ENCODE results near the gene MSRB3. TPM values are rescaled to one million over a fixed set of nuclear protein-coding genes. Genes with fewer than 3 reads are reported as not detected.

MSRB3 gene
- total RNA-seq, 2 donors from 2014 or later = 1.2 to 2.1 TPM

DNA sequence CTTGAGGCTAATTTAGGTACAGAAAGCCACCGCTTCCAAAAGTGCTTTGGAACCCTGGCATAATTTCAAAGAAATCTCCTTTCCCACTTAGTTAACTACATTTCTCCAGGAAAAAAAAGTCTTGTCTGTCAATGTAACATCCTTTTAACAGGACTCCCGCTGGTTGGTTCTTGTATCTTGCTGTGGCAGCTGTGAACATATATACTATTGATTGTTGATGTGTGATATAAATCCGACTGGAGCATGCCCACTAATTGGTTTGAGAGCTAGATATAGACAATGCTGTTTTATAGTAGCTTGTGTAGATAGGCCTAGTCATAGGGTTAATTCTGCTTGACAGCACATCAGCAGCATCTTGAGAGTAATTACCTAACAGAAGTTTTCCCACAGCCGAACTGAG is 89.6 kb downstream of the MSRB3 start:
- no peaks in the 10 kb centered on the region for H3K4me1 ChIP-seq (ENCODE audit: control insufficient read depth, insufficient read depth, low read length)
- TF ChIP-seq, protein P1, sequence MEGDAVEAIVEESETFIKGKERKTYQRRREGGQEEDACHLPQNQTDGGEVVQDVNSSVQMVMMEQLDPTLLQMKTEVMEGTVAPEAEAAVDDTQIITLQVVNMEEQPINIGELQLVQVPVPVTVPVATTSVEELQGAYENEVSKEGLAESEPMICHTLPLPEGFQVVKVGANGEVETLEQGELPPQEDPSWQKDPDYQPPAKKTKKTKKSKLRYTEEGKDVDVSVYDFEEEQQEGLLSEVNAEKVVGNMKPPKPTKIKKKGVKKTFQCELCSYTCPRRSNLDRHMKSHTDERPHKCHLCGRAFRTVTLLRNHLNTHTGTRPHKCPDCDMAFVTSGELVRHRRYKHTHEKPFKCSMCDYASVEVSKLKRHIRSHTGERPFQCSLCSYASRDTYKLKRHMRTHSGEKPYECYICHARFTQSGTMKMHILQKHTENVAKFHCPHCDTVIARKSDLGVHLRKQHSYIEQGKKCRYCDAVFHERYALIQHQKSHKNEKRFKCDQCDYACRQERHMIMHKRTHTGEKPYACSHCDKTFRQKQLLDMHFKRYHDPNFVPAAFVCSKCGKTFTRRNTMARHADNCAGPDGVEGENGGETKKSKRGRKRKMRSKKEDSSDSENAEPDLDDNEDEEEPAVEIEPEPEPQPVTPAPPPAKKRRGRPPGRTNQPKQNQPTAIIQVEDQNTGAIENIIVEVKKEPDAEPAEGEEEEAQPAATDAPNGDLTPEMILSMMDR (conservative IDR thresholded peaks at IDR 0.05) = no peak
- no peaks in the 10 kb centered on the region for H3K9me3 Mint-ChIP-seq
- 91 to 92% methylated on average over 2 to 4 of the region's 4 CpGs for WGBS, 2 experiments (ENCODE audit: insufficient coverage in 1 of 2, insufficient read length in 1 of 2)
- H3K27me3 Mint-ChIP-seq (ENCODE audit: insufficient read depth) = no peaks in the 10 kb centered on the region
- H3K4me3 ChIP-seq (ENCODE audit: low read length) = no peak overlapping the region
- no peak overlapping the region for H3K27ac ChIP-seq (ENCODE audit: low read depth, low read length)
- H3K27me3 ChIP-seq (ENCODE audit: control insufficient read depth, insufficient read depth, low read length, poor library complexity, severe bottlenecking) = no peaks in the 10 kb centered on the region
- H3K36me3 Mint-ChIP-seq (ENCODE audit: low read depth) = no peaks in the 10 kb centered on the region
- H3K27ac Mint-ChIP-seq = no peak overlapping the region
- no peaks in the 10 kb centered on the region for H3K36me3 ChIP-seq (ENCODE audit: control insufficient read depth, insufficient read depth, low read length)
- no peak overlapping the region for H3K9ac ChIP-seq (ENCODE audit: extremely low read depth, low read length, poor library complexity, severe bottlenecking)
- no peaks in the 10 kb centered on the region for H3K9me3 ChIP-seq (ENCODE audit: control insufficient read depth, low read length)
- peaks cover under 1% of the 10 kb centered on the region for H3K4me1 Mint-ChIP-seq
- H3K4me3 Mint-ChIP-seq = no peak overlapping the region
- DNase-seq = no peak

DNA sequence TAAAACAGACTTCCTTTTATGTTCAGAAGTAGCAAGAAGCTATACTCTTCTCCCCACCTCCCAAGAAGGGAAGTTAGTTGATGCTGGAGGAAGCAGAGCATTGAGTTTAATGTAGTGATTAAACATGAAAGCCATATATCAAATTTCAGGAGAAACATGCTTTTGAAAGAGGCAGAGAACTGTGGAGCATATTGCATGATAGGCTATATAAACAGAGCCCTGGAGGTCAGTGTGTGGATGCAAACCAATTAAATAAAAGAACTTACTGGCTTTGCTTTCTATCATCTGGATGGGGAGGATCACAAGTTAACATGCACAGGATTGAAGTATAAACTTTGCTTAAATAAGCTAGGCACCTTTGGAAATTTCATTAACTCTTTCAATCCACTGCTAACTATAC is 94.1 kb downstream of the MSRB3 start:
- Histone ChIP-seq H3K4me1 (ENCODE audit: control insufficient read depth, insufficient read depth, low read length) (no peaks in the 10 kb centered on the region), H3K9ac (ENCODE audit: extremely low read depth, low read length, poor library complexity, severe bottlenecking) (no peak overlapping the region), H3K36me3 (ENCODE audit: control insufficient read depth, insufficient read depth, low read length) (no peaks in the 10 kb centered on the region), H3K27ac (ENCODE audit: low read depth, low read length) (no peak overlapping the region), H3K27me3 (ENCODE audit: control insufficient read depth, insufficient read depth, low read length, poor library complexity, severe bottlenecking) (no peaks in the 10 kb centered on the region), H3K4me3 (ENCODE audit: low read length) (no peak overlapping the region), H3K9me3 (ENCODE audit: control insufficient read depth, low read length) (no peaks in the 10 kb centered on the region)
- TF ChIP-seq, protein P1 (conservative IDR thresholded peaks at IDR 0.05) = no peak
- Mint-ChIP-seq H3K36me3 (ENCODE audit: low read depth) (no peaks in the 10 kb centered on the region), H3K4me1 (no peaks in the 10 kb centered on the region), H3K27me3 (ENCODE audit: insufficient read depth) (no peaks in the 10 kb centered on the region), H3K4me3 (no peak overlapping the region), H3K9me3 (no peaks in the 10 kb centered on the region), H3K27ac (no peak overlapping the region)
- DNase-seq = no peak

DNA sequence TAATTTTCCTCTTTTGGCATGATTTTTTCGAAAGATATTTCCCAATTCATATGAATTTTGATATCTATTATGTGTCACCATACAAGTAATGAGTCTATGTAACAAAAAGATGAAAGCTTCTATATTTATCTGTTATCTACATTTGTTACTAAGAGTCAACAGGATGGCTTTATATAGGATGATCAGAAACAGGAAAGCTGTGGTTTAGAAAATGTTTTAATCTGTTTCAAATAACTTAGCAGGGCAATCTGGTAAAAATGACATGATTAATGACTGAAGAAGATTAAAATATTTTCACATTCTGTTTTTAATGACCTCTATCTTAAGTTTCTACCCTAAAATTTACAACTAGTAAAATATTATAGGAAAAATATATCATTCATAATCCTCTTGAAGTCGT is 105.8 kb downstream of the MSRB3 start:
- Histone ChIP-seq H3K4me3 (ENCODE audit: low read length) (no peak overlapping the region), H3K27ac (ENCODE audit: low read depth, low read length) (no peak overlapping the region), H3K4me1 (ENCODE audit: control insufficient read depth, insufficient read depth, low read length) (no peaks in the 10 kb centered on the region), H3K9me3 (ENCODE audit: control insufficient read depth, low read length) (no peaks in the 10 kb centered on the region), H3K36me3 (ENCODE audit: control insufficient read depth, insufficient read depth, low read length) (no peaks in the 10 kb centered on the region), H3K9ac (ENCODE audit: extremely low read depth, low read length, poor library complexity, severe bottlenecking) (no peak overlapping the region), H3K27me3 (ENCODE audit: control insufficient read depth, insufficient read depth, low read length, poor library complexity, severe bottlenecking) (no peaks in the 10 kb centered on the region)
- Mint-ChIP-seq H3K27ac (no peak overlapping the region), H3K36me3 (ENCODE audit: low read depth) (no peaks in the 10 kb centered on the region), H3K27me3 (ENCODE audit: insufficient read depth) (no peaks in the 10 kb centered on the region), H3K4me3 (no peak overlapping the region), H3K9me3 (no peaks in the 10 kb centered on the region), H3K4me1 (no peaks in the 10 kb centered on the region)
- TF ChIP-seq, protein P1 (conservative IDR thresholded peaks at IDR 0.05) = no peak
- WGBS, 2 experiments (ENCODE audit: insufficient coverage in 1 of 2, insufficient read length in 1 of 2) = no CpG with 5 or more reads among the region's 2 CpGs
- no peak for DNase-seq

Data from endodermal cell (in vitro differentiated cells).